Activated CD4-positive, alpha-beta T cell treated with anti-CD3 and anti-CD28 coated beads for 4 hours (primary cell): ENCODE results near the gene APOBEC3B.
"Not testable (repeated sequence)": the region's sequence is repeated elsewhere in the genome, so short reads cannot be mapped to it uniquely, and the experiment has no call there.

ENCODE experiments used
- DNase-seq, 2 donors: peaks; one replicate each; pipeline ENCODE4 v3.0.0-alpha.2; 2020

Gene APOBEC3B

GRCh38 chr22:38952281-38952993, 29.7 kb upstream of the APOBEC3B start:
- no peak for DNase-seq

DNA sequence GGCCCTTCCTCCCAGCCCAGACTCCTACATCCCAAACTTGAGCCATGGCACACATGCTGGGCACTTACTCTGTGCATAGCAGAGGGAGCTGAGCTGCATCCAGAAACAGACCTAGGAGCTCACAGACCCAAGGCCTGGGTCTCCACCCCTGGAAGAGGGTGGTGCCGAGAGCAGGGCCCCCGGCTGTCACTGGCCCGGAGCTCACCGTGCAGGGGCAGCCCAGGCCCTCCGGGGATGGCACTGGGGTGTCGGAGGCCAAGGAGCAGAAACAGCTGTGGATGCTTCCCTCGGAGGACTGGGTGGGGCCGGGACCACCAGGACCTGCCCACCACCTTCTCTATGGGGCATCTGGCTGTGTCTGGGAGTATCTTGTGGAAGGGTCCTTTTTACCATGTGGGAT, 29.1 kb upstream of the APOBEC3B start:
- no peak for DNase-seq

GRCh38 chr22:38953577-38954413, 28.4 kb upstream of the APOBEC3B start:
- peak; percentile 36 to 47 for DNase-seq

- DNase-seq = no peak
These were observed 27.6 kb upstream of the APOBEC3B start for GRCh38 chr22:38954414-38955043.

DNA sequence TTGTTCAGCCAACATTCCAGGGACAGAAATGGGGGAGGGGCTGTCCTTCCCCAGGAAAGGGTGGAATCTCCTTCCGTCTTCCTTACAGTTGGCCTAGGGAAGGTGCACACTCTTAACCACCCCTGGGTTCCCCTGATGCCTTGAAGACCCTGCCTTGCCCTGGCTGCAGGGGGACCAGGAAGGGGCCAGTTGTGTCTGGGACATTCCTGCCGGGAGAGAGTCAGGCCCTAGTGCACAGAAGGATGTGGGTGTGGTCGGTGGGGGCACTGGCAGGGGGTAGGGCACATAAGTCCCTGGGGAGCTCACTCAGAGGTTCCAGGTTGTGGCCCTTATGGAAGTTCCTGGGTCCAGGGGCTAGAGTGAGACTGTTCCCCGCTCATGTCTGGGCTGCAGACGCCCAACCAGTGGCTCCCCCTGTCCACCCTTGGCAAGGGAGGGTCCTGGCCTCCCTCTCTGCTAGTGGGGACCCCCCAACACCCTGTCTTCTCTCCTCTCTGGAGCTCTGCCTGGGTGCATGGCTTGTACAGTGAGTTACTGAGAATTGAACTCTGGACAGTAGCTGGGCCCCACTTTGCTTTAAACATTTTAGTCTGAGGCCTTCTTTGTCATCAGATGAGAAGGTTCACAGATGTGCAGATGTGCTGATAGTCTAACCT, 26.8 kb upstream of the APOBEC3B start:
- no peak for DNase-seq

- DNase-seq = no peak
These were observed 26.2 kb upstream of the APOBEC3B start for GRCh38 chr22:38955926-38956325.

- DNase-seq = no peak
These were observed 25.6 kb upstream of the APOBEC3B start for GRCh38 chr22:38956551-38956950.

DNA sequence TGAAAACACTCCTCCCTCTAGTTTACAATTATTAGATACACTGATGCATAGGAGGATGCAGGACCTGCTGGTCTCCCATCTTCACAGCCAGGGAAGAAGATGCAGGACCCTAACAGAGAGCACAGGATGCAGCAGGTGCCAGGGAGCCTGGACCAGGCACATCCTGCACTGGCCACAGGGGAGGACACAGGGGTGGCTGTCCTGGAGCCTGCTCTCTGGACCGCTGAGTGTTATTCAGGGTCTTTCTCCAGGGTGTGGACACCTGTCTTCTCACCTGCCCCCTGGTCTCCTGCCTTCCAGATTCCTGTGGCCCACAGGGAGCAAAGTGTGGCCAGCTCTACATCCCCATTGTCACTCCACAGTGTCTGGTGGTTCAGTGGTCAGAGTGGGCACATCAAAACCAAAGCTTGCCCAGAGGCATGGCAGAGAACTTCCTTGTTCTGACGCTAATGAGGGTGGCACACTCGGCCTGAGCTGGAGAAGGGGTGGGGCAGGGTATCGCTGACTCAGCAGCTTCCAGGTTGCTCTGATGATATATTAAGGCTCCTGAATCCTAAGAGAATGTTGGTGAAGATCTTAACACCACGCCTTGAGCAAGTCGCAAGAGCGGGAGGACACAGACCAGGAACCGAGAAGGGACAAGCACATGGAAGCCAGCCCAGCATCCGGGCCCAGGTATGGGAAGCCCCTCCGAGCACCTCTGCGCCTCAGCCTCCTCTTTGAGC, 24.9 kb upstream of the APOBEC3B start, which contains the start of gene APOBEC3A:
Gene APOBEC3A, plus strand, starts transcription at position 564 of the 725 bp plus-strand sequence. Its CDS starts 83 bp downstream, at position 647.
- DNase-seq = no peak

GRCh38 chr22:38957808-38958650, 24.1 kb upstream of the APOBEC3B start:
- DNase-seq = no peak

DNA sequence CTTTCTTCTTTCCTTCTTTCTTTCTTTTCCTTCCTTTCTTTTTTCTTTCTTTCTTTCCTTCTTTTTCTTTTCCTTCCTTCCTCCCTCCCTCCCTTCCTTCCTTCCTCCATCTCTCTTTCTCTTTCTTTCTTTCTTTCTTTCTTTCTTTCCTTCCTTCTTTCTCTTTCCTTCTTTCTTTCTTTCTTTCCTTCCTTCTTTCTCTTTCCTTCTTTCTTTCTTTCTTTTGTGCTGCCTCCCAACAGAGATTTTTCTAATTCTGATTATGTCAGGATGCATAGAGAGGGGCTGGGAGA, 23.6 kb upstream of the APOBEC3B start:
- not testable (repeated sequence) for DNase-seq

- no peak for DNase-seq
These were observed 22.6 kb upstream of the APOBEC3B start for GRCh38 chr22:38959590-38959989.

GRCh38 chr22:38960673-38961072, 21.5 kb upstream of the APOBEC3B start:
- not testable (repeated sequence) for DNase-seq

DNA sequence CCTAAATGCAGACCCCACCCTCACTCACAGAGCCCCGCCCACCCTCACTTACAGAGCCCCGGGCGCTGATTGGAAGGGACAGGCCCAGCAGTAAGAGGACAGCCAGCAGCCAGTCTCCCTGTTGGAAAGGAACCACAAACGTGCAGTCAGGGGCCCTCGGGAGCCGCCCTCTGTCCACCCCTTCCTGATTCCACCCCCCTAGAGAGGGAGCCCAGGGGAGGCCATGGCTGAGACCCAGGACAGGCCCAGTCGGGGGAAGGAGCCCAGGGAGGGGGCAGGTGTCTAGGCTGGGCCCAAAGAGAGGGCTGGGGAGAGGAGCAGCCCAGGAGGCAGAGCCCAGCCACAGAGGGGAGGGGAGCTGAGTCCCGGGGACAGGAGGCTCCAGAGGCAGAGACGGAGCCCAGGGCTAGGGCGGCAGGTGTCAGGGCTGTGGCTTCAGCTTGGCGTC, 18.8 kb upstream of the APOBEC3B start:
- not testable (repeated sequence) for DNase-seq

GRCh38 chr22:38963872-38964271, 18.3 kb upstream of the APOBEC3B start:
- no peak for DNase-seq

GRCh38 chr22:38964306-38964705, 17.8 kb upstream of the APOBEC3B start:
- no peak for DNase-seq

DNA sequence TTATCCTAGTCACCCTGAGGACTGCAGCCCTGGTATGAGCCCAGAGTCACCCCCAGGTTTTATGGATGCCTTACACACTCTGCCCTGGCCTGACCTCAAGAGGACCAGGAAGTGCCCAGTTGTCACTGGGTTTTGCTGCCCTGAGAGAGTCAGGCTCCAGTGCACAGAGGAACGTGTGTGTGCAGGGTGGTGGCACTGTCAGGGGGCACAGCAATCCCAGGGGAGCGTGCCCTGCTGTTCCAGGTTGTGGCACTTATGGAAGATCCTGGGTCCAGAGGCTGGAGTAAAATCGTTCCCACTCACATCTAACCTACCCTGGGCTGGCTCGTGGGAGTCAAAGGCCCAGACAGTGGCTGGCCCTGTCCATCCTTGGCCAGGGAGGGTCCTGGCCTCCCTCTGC, 17.2 kb upstream of the APOBEC3B start:
- no peak for DNase-seq

DNA sequence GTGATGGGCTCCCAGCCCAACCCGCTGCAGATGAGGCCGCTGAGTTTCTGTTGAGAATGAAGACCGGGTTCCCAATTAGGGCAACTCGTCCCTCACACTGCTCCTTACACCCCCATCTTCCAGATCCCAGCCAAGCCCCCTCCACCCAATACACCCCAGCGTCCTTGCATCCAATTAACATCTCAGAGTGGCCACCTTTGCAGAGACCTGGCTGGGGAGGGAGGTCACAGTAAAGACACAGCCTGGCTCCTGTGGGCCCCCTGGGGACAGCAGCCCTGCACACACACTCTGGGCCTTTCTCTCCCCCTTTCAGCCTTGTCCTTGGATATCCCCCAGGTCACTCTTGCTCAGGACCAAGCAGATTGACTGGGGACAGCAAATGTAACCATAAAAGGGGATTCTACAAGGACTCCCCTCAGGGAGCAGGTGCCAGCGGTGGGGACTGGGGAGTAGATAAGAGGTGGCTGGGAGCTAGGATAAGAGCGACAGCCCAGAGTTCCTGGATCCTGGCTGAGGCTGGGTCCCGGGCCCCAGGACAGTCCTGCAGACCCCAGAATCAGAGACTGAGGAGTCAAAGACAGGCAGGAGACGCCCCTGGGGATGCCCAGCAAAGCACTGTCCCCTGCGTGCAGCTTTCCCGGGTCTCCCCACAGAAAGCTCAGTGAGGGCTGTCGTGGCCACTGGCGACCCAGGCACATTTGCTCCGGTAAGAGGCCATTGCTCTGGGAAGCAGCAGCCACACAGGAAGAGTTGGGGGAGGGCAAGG, 16.4 kb upstream of the APOBEC3B start:
- no peak for DNase-seq

DNA sequence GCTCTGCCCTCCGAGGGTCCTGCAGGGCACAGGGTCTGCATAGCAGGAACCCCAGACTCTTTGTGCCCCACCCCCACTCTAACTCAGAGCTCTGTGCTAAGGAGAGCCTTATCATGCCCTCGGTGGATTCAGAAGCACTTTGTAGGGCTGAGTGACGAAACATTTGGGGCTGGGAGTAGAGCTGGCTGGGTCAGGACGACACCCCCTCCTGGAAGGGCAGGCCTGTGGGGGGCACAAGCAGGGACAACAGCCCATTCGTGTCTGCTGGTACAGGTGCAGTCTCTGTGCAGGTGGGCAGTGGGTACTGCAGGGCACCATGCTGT, 15.8 kb upstream of the APOBEC3B start:
- no peak for DNase-seq

GRCh38 chr22:38966942-38967341, 15.2 kb upstream of the APOBEC3B start:
- no peak for DNase-seq

GRCh38 chr22:38967451-38968450, 14.4 kb upstream of the APOBEC3B start:
- DNase-seq = no peak
